ENCODE measurements around the gene FAM151A. TPM values are rescaled to one million over a fixed set of nuclear protein-coding genes. Genes with fewer than 3 reads are reported as not detected.

The FAM151A gene
- total and polyA plus RNA-seq, 2 experiments from 2014 or later, result 0.10 TPM; not detected in 1

- DNase-seq (ENCODE audit: low spot score), result no peak
- no peak overlapping the region for H3K4me3 ChIP-seq
- no peak for ATAC-seq
- no peak overlapping the region for H2AFZ ChIP-seq
- no peak overlapping the region for H3K27ac ChIP-seq (ENCODE audit: low read depth)
- no peaks in the 10 kb centered on the region for H3K4me1 ChIP-seq (ENCODE audit: insufficient read depth)
- no peaks in the 10 kb centered on the region for H3K79me2 ChIP-seq (replicated peaks; ENCODE audit: insufficient read depth)
- Mint-ChIP-seq H3K27ac (no peak overlapping the region), H3K36me3 (ENCODE audit: low read depth) (no peaks in the 10 kb centered on the region), H3K27me3 (ENCODE audit: insufficient read depth, low read depth, poor library complexity) (peaks cover 2% of the 10 kb centered on the region), H3K4me1 (peaks cover 6% of the 10 kb centered on the region), H3K4me3 (no peak overlapping the region), H3K9me3 (no peaks in the 10 kb centered on the region)
- TF ChIP-seq, protein P1, sequence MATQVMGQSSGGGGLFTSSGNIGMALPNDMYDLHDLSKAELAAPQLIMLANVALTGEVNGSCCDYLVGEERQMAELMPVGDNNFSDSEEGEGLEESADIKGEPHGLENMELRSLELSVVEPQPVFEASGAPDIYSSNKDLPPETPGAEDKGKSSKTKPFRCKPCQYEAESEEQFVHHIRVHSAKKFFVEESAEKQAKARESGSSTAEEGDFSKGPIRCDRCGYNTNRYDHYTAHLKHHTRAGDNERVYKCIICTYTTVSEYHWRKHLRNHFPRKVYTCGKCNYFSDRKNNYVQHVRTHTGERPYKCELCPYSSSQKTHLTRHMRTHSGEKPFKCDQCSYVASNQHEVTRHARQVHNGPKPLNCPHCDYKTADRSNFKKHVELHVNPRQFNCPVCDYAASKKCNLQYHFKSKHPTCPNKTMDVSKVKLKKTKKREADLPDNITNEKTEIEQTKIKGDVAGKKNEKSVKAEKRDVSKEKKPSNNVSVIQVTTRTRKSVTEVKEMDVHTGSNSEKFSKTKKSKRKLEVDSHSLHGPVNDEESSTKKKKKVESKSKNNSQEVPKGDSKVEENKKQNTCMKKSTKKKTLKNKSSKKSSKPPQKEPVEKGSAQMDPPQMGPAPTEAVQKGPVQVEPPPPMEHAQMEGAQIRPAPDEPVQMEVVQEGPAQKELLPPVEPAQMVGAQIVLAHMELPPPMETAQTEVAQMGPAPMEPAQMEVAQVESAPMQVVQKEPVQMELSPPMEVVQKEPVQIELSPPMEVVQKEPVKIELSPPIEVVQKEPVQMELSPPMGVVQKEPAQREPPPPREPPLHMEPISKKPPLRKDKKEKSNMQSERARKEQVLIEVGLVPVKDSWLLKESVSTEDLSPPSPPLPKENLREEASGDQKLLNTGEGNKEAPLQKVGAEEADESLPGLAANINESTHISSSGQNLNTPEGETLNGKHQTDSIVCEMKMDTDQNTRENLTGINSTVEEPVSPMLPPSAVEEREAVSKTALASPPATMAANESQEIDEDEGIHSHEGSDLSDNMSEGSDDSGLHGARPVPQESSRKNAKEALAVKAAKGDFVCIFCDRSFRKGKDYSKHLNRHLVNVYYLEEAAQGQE (IDR thresholded peaks at IDR 0.05; ENCODE audit: unreplicated experiment), result no peak
- no peak for TF ChIP-seq CREB1 (CRISPR knock-in tag; IDR thresholded peaks at IDR 0.05; ENCODE audit: low read depth)
- TF ChIP-seq JUNB (IDR thresholded peaks at IDR 0.05; ENCODE audit: unreplicated experiment), result no peak
- no peak for TF ChIP-seq EZH2phosphoT487 (IDR thresholded peaks at IDR 0.05; ENCODE audit: unreplicated experiment)
- TF ChIP-seq ZNF462 (CRISPR knock-in tag; IDR thresholded peaks at IDR 0.05), result no peak
- TF ChIP-seq STAT1 (IDR thresholded peaks at IDR 0.05; ENCODE audit: unreplicated experiment), result no peak
- no peak for TF ChIP-seq NANOG (IDR thresholded peaks at IDR 0.05; ENCODE audit: borderline replicate concordance)
- TF ChIP-seq, protein P2, sequence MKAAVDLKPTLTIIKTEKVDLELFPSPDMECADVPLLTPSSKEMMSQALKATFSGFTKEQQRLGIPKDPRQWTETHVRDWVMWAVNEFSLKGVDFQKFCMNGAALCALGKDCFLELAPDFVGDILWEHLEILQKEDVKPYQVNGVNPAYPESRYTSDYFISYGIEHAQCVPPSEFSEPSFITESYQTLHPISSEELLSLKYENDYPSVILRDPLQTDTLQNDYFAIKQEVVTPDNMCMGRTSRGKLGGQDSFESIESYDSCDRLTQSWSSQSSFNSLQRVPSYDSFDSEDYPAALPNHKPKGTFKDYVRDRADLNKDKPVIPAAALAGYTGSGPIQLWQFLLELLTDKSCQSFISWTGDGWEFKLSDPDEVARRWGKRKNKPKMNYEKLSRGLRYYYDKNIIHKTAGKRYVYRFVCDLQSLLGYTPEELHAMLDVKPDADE (IDR thresholded peaks at IDR 0.05), result no peak
- TF ChIP-seq EZH2 (IDR thresholded peaks at IDR 0.05; ENCODE audit: low read depth, unreplicated experiment), result no peak
- no peak for TF ChIP-seq CTCF (conservative IDR thresholded peaks at IDR 0.05; ENCODE audit: low read depth in 2 of 2)
- TF ChIP-seq POLR2AphosphoS5 (IDR thresholded peaks at IDR 0.05; ENCODE audit: low read depth), result no peak
- TF ChIP-seq ZNF331 (CRISPR knock-in tag; IDR thresholded peaks at IDR 0.05; ENCODE audit: low read depth), result no peak
- TF ChIP-seq ZNF114 (CRISPR knock-in tag; IDR thresholded peaks at IDR 0.05), result no peak
- no peaks in the 10 kb centered on the region for H3K36me3 ChIP-seq (ENCODE audit: insufficient read depth)
- no peak overlapping the region for H3K4me2 ChIP-seq
- no peaks in the 10 kb centered on the region for H3K9me2 ChIP-seq (ENCODE audit: insufficient read depth)
- H3K27me3 ChIP-seq (ENCODE audit: insufficient read depth), result no peaks in the 10 kb centered on the region
- no peaks in the 10 kb centered on the region for H4K20me1 ChIP-seq (replicated peaks; ENCODE audit: insufficient read depth)
- no peaks in the 10 kb centered on the region for H3F3A ChIP-seq (replicated peaks; ENCODE audit: low read depth)
Measured at GRCh38 chr1:54603241-54603640, 20.1 kb downstream of the FAM151A start.

Data from GM23338 (cell line).